Pancreas (tissue), 10 donors: ENCODE measurements around the gene COX10. TPM values are rescaled to one million over a fixed set of nuclear protein-coding genes. Genes with fewer than 3 reads are reported as not detected.
A peak's percentile ranks its signal among the peaks of the same experiment; 100 is the strongest.

Experiments used
- ATAC-seq, 4 donors: fragments of 200-7000 bp; cut with Tn5 transposase; one replicate each; pipeline versions ENCODE4 v1.8.0 to v1.9.1; 2020; ENCODE audit warnings: mild to moderate bottlenecking in 4 of 4, moderate library complexity in 4 of 4
- DNase-seq, 6 donors: peaks; one replicate each; pipeline ENCODE4 v3.0.0-alpha.2; 2020
- FAIRE-seq: peaks from 2 replicates; lab custom pipeline; 2012; peaks lifted over from hg19 to GRCh38; lab: Jason Lieb, UNC
- H3K27ac ChIP-seq, 4 donors: fragments of 200-600 bp; sonication (generic); 1 replicate in 3 of 4; 2 replicates in 1 of 4; pipeline versions ENCODE4 v1.5.0 to v1.8.0; 2020
- H3K27me3 ChIP-seq, 4 donors: fragments of 200-600 bp; one replicate each; pipeline ENCODE4 v1.8.0; 2021
- H3K36me3 ChIP-seq, 3 donors: fragments of 200-600 bp; sonication (generic) in 1 of 3; one replicate each; pipeline versions ENCODE4 v1.5.0 to v1.8.0; 2020 to 2021
- H3K4me1 ChIP-seq, 3 donors: fragments of 200-600 bp; one replicate each; pipeline ENCODE4 v1.8.0; 2021
- H3K4me3 ChIP-seq, 4 donors: fragments of 200-600 bp; sonication (generic) in 2 of 4; one replicate each; pipeline versions ENCODE4 v1.5.0 to v1.8.0; 2020 to 2021
- H3K9me3 ChIP-seq, 4 donors: fragments of 200-600 bp; one replicate each; pipeline ENCODE4 v1.8.0; 2021
- WGBS, 2 donors: extraction: QIAGEN DNeasy Blood & Tissue Kit; methylation state at CpG; one replicate each; pipeline ENCODE4 v1.1.7; 2013; 5-methylcytosine and 5-hydroxymethylcytosine counted together
- intact Hi-C, 3 donors: fragments of 100-400 bp; cut with DNase I; formaldehyde crosslinking; loops; one replicate each; pipeline versions ENCODE4 v1.11.1 to v1.14.2; 2022
- polyA plus RNA-seq, 2 donors: library from polyadenylated mRNA; stranded (reverse); fragments of 200-250 nt; gene quantifications; one replicate each; pipeline ENCODE4 v1.2.3, GENCODE V29; 2013
- total RNA-seq, 6 donors: library from RNA; stranded (reverse); fragmentation: NEBNext Ultra II Directional in 4 of 6; extraction: Animal tissue kit (Norgen Biotek cat#: 25700) in 4 of 6; gene quantifications; one replicate each; pipeline versions ENCODE4 v1.2.1 to v1.2.4, GENCODE V29; 2021 to 2023
- TF ChIP-seq, protein P1 (sequence below), 4 donors: fragments of 200-600 bp; sonication (generic) in 3 of 4; IDR thresholded peaks; one replicate each; pipeline versions ENCODE4 v1.5.0 to v1.8.0; 2021; ENCODE audit warnings: antibody characterized with exemption in 4 of 4
- donor health status: healthy with polysubstance abuse.
- donor health status: DM: no; HTN: no; CAD: no; lungs with moderate emphysema.
- donor health status: DM: no; HTN: no; CAD: no.
- donor health status: control.
- donor health status: control.
- donor health status: Bipolar disorder and iron deficiency.
- donor health status: DM: yes; HTN: yes; CAD: no.
- donor health status: DM: no; HTN: no; CAD: no.
- donor health status: DM: no; HTN: no; CAD: no.
- donor health status: DM: yes; HTN: yes; CAD: no.

Gene COX10
- total and polyA plus RNA-seq, 8 donors, result 4.4 to 10.3 (median 6.0) TPM

GRCh38 chr17:14207791-14208190 is 138.5 kb downstream of the COX10 start:
- Histone ChIP-seq H3K4me1 (peaks cover 0 to 3% (median 0%) of the 10 kb centered on the region in 3 donors), H3K27me3 (no peaks in the 10 kb centered on the region), H3K27ac (no peak overlapping the region), H3K36me3 (peaks cover 0 to 7% (median 3%) of the 10 kb centered on the region in 3 donors), H3K4me3 (no peak overlapping the region), H3K9me3 (no peaks in the 10 kb centered on the region)
- intact Hi-C loops, result no loop called here
- WGBS, 2 donors, result 90 to 97% methylated on average over 5 of the region's 5 CpGs
- no peak for FAIRE-seq
- TF ChIP-seq, protein P1, sequence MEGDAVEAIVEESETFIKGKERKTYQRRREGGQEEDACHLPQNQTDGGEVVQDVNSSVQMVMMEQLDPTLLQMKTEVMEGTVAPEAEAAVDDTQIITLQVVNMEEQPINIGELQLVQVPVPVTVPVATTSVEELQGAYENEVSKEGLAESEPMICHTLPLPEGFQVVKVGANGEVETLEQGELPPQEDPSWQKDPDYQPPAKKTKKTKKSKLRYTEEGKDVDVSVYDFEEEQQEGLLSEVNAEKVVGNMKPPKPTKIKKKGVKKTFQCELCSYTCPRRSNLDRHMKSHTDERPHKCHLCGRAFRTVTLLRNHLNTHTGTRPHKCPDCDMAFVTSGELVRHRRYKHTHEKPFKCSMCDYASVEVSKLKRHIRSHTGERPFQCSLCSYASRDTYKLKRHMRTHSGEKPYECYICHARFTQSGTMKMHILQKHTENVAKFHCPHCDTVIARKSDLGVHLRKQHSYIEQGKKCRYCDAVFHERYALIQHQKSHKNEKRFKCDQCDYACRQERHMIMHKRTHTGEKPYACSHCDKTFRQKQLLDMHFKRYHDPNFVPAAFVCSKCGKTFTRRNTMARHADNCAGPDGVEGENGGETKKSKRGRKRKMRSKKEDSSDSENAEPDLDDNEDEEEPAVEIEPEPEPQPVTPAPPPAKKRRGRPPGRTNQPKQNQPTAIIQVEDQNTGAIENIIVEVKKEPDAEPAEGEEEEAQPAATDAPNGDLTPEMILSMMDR (IDR thresholded peaks at IDR 0.05), result no peak
- DNase-seq, result no peak
- ATAC-seq, result no peak

- no peak for DNase-seq
- Histone ChIP-seq H3K9me3 (no peaks in the 10 kb centered on the region), H3K4me3 (no peak overlapping the region), H3K27me3 (no peaks in the 10 kb centered on the region), H3K27ac (no peak overlapping the region), H3K36me3 (peaks cover 0 to 7% (median 3%) of the 10 kb centered on the region in 3 donors), H3K4me1 (peaks cover 0 to 3% (median 0%) of the 10 kb centered on the region in 3 donors)
- 74 to 80% methylated on average over 3 of the region's 3 CpGs for WGBS, 2 donors
- ATAC-seq, result no peak
- TF ChIP-seq, protein P1 (IDR thresholded peaks at IDR 0.05), result no peak
- intact Hi-C loops, result no loop called here
- FAIRE-seq, result no peak
Observed at GRCh38 chr17:14209215-14209614, 139.9 kb downstream of the COX10 start.

GRCh38 chr17:14211246-14211645 is 141.9 kb downstream of the COX10 start:
- Histone ChIP-seq H3K4me1 (peaks cover 0 to 3% (median 0%) of the 10 kb centered on the region in 3 donors), H3K36me3 (peaks cover 0 to 7% (median 3%) of the 10 kb centered on the region in 3 donors), H3K4me3 (no peak overlapping the region), H3K27me3 (no peaks in the 10 kb centered on the region), H3K9me3 (no peaks in the 10 kb centered on the region), H3K27ac (no peak overlapping the region)
- FAIRE-seq (no peak), DNase-seq (no peak), ATAC-seq (no peak)
- intact Hi-C loops, result no loop called here
- 80 to 89% methylated on average over 4 of the region's 4 CpGs for WGBS, 2 donors
- TF ChIP-seq, protein P1 (IDR thresholded peaks at IDR 0.05), result no peak

DNA sequence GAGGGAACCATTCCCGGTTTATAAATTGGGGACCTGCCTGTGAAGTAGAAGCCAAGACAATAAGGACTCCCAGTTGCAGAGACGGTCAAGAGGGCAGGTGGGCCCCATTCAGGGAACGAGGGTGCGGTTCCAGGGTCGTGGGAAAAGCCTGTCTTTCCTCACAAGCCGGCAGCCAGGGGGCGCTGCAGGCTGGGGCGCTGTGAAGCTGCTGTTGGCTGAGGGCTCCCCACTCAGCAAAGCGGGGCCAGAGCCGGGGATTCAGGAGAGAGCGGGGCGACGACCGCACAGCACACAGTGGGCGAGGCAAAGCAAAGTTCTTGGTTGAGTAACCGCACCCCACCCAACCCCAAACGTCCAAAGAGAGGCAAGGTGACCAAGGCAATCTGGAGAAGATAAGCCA is 142.5 kb downstream of the COX10 start:
- WGBS, 2 donors, result 64 to 65% methylated on average over 17 of the region's 17 CpGs
- no peak for FAIRE-seq

GRCh38 chr17:14212401-14212800 is 143.1 kb downstream of the COX10 start:
- WGBS, 2 donors, result 97 to 98% methylated on average over 11 of the region's 12 CpGs
- intact Hi-C loops, result no loop called here
- H3K4me3 ChIP-seq, result no peak overlapping the region

More for the DNA sequence above, 142.5 kb downstream of the COX10 start:
- H3K27ac ChIP-seq, result no peak overlapping the region
- DNase-seq (peak in 3 of 6 donors; percentile 27 to 62 (median 60)), ATAC-seq (peak in 1 of 4 donors; percentile 44)
- H3K27me3 ChIP-seq, result no peaks in the 10 kb centered on the region
- intact Hi-C loops, result no loop called here
- no peaks in the 10 kb centered on the region for H3K4me1 ChIP-seq
- H3K4me3 ChIP-seq, result no peak overlapping the region
- no peaks in the 10 kb centered on the region for H3K9me3 ChIP-seq
- peaks cover 0 to 7% (median 3%) of the 10 kb centered on the region in 3 donors for H3K36me3 ChIP-seq
- TF ChIP-seq, protein P1 (IDR thresholded peaks at IDR 0.05), result peak in 1 of 4 donors; percentile 19

More at GRCh38 chr17:14212401-14212800, 143.1 kb downstream of the COX10 start:
- ATAC-seq (no peak), FAIRE-seq (no peak), DNase-seq (no peak)
- Histone ChIP-seq H3K27ac (no peak overlapping the region), H3K9me3 (no peaks in the 10 kb centered on the region), H3K36me3 (peaks cover 0 to 6% (median 0%) of the 10 kb centered on the region in 3 donors), H3K4me1 (no peaks in the 10 kb centered on the region), H3K27me3 (no peaks in the 10 kb centered on the region)
- TF ChIP-seq, protein P1 (IDR thresholded peaks at IDR 0.05), result no peak
